Duodenal mucosa (tissue), 2 donors: ENCODE measurements around the gene MTHFD1L.
"Not testable (repeated sequence)": the region's sequence is repeated elsewhere in the genome, so short reads cannot be mapped to it uniquely, and the experiment has no call there.

ENCODE experiments used
- H3K27ac ChIP-seq: one replicate; pipeline ENCODE4 v1.7.0; 2013; ENCODE audit warnings: low read depth, low read length
- H3K27me3 ChIP-seq, 2 donors: one replicate each; pipeline ENCODE4 v1.7.0; 2013; ENCODE audit warnings: low read length in 2 of 2, control low read depth in 1 of 2; ENCODE audit not compliant: insufficient read depth in 2 of 2, control insufficient read depth in 1 of 2
- H3K36me3 ChIP-seq, 2 donors: one replicate each; pipeline ENCODE4 v1.7.0; 2013; ENCODE audit warnings: low read length in 2 of 2, control low read depth in 1 of 2; ENCODE audit not compliant: insufficient read depth in 2 of 2, control insufficient read depth in 1 of 2
- H3K4me1 ChIP-seq, 2 donors: one replicate each; pipeline ENCODE4 v1.7.0; 2013; ENCODE audit warnings: low read length in 2 of 2, control low read depth in 1 of 2; ENCODE audit not compliant: insufficient read depth in 2 of 2, control insufficient read depth in 1 of 2
- H3K4me3 ChIP-seq, 2 donors: one replicate each; pipeline ENCODE4 v1.7.0; 2013; ENCODE audit warnings: low read length in 2 of 2, low read depth in 1 of 2
- H3K9ac ChIP-seq, 2 donors: one replicate each; pipeline ENCODE4 v1.7.0; 2013; ENCODE audit warnings: low read length in 2 of 2, low read depth in 1 of 2
- H3K9me3 ChIP-seq, 2 donors: one replicate each; pipeline ENCODE4 v1.7.0; 2013; ENCODE audit warnings: low read length in 2 of 2, control low read depth in 1 of 2; ENCODE audit not compliant: control insufficient read depth in 1 of 2

The MTHFD1L gene

GRCh38 chr6:151043944-151044343 is 178.4 kb downstream of the MTHFD1L start:
- no peaks in the 10 kb centered on the region for H3K27me3 ChIP-seq
- no peaks in the 10 kb centered on the region for H3K9me3 ChIP-seq
- no peak overlapping the region for H3K9ac ChIP-seq
- H3K27ac ChIP-seq, result no peak overlapping the region
- H3K36me3 ChIP-seq, result no peaks in the 10 kb centered on the region
- H3K4me1 ChIP-seq, result peaks cover 4 to 8% of the 10 kb centered on the region in 2 donors
- no peak overlapping the region for H3K4me3 ChIP-seq

GRCh38 chr6:151044465-151045441 is 179.3 kb downstream of the MTHFD1L start:
- H3K27ac ChIP-seq, result peak overlapping the region; percentile 67
- no peaks in the 10 kb centered on the region for H3K27me3 ChIP-seq
- H3K4me1 ChIP-seq, result peaks cover 4 to 8% of the 10 kb centered on the region in 2 donors
- H3K9me3 ChIP-seq, result no peaks in the 10 kb centered on the region
- H3K4me3 ChIP-seq, result peak overlapping the region; percentile 43 to 65
- peak overlapping the region; percentile 47 to 55 for H3K9ac ChIP-seq
- no peaks in the 10 kb centered on the region for H3K36me3 ChIP-seq

GRCh38 chr6:151045511-151046222 is 180.2 kb downstream of the MTHFD1L start:
- not testable (repeated sequence) for H3K4me1 ChIP-seq, H3K9me3 ChIP-seq, H3K9ac ChIP-seq, H3K27me3 ChIP-seq, H3K36me3 ChIP-seq
- H3K4me3 ChIP-seq, result peak overlapping the region in 1 of 2 donors; percentile 43
- peak overlapping the region; percentile 67 for H3K27ac ChIP-seq

- H3K36me3 ChIP-seq, result peaks cover 0 to 3% of the 10 kb centered on the region in 2 donors
- H3K27ac ChIP-seq, result no peak overlapping the region
- H3K9ac ChIP-seq, result no peak overlapping the region
- H3K4me3 ChIP-seq, result no peak overlapping the region
- no peaks in the 10 kb centered on the region for H3K4me1 ChIP-seq
- H3K9me3 ChIP-seq, result no peaks in the 10 kb centered on the region
- no peaks in the 10 kb centered on the region for H3K27me3 ChIP-seq
Observed at GRCh38 chr6:151051164-151051563, 185.7 kb downstream of the MTHFD1L start.

GRCh38 chr6:151052021-151052646 is 186.6 kb downstream of the MTHFD1L start:
- no peak overlapping the region for H3K27ac ChIP-seq
- no peak overlapping the region for H3K9ac ChIP-seq
- H3K27me3 ChIP-seq, result no peaks in the 10 kb centered on the region
- no peaks in the 10 kb centered on the region for H3K9me3 ChIP-seq
- no peak overlapping the region for H3K4me3 ChIP-seq
- peaks cover 0 to 3% of the 10 kb centered on the region in 2 donors for H3K36me3 ChIP-seq
- H3K4me1 ChIP-seq, result no peaks in the 10 kb centered on the region

GRCh38 chr6:151054306-151054705 is 188.8 kb downstream of the MTHFD1L start:
- Histone ChIP-seq H3K9me3 (no peaks in the 10 kb centered on the region), H3K4me3 (no peak overlapping the region), H3K4me1 (no peaks in the 10 kb centered on the region), H3K9ac (no peak overlapping the region), H3K27me3 (no peaks in the 10 kb centered on the region), H3K27ac (no peak overlapping the region), H3K36me3 (peaks cover 0 to 3% of the 10 kb centered on the region in 2 donors)

- no peak overlapping the region for H3K4me3 ChIP-seq
- no peaks in the 10 kb centered on the region for H3K4me1 ChIP-seq
- H3K27ac ChIP-seq, result no peak overlapping the region
- H3K27me3 ChIP-seq, result no peaks in the 10 kb centered on the region
- H3K9me3 ChIP-seq, result no peaks in the 10 kb centered on the region
- H3K9ac ChIP-seq, result no peak overlapping the region
- H3K36me3 ChIP-seq, result peaks cover 0 to under 1% of the 10 kb centered on the region in 2 donors
Observed at GRCh38 chr6:151056230-151056907, 190.9 kb downstream of the MTHFD1L start.

- Histone ChIP-seq H3K9ac (no peak overlapping the region), H3K4me3 (no peak overlapping the region), H3K27me3 (no peaks in the 10 kb centered on the region), H3K4me1 (no peaks in the 10 kb centered on the region), H3K27ac (no peak overlapping the region), H3K9me3 (no peaks in the 10 kb centered on the region), H3K36me3 (no peaks in the 10 kb centered on the region)
Observed at GRCh38 chr6:151057061-151057460, 191.6 kb downstream of the MTHFD1L start.

- Histone ChIP-seq H3K27ac (no peak overlapping the region), H3K4me3 (no peak overlapping the region), H3K27me3 (no peaks in the 10 kb centered on the region), H3K36me3 (no peaks in the 10 kb centered on the region), H3K4me1 (peaks cover 0 to 2% of the 10 kb centered on the region in 2 donors), H3K9me3 (no peaks in the 10 kb centered on the region), H3K9ac (no peak overlapping the region)
Observed at GRCh38 chr6:151058021-151058733, 192.7 kb downstream of the MTHFD1L start.
